ENCODE data around the gene VWA8. TPM values are rescaled to one million over a fixed set of nuclear protein-coding genes. Genes with fewer than 3 reads are reported as not detected.

VWA8 gene
- total and polyA plus RNA-seq, 2 of the 8 experiments (the other 6 are each of a cell fraction or from before 2014, with no cell fraction given) = 5.9 to 19.6 TPM

- H2BK5ac ChIP-seq (ENCODE audit: low read depth, low read length) = no peak overlapping the region
- no peak overlapping the region for H3K4me3 ChIP-seq (ENCODE audit: extremely low read depth in 1 of 4, insufficient read depth in 2 of 4, low read depth in 3 of 4, low read length in 4 of 4)
- no peaks in the 10 kb centered on the region for H4K20me1 ChIP-seq (replicated peaks in 1 of 2; ENCODE audit: control insufficient read depth in 1 of 2, insufficient read depth in 2 of 2, low read length in 2 of 2)
- H3K18ac ChIP-seq (ENCODE audit: extremely low read depth, low read length) = no peak overlapping the region
- H4K5ac ChIP-seq (ENCODE audit: insufficient read length, low read depth, low read length) = no peak overlapping the region
- FAIRE-seq = no peak
- DNase-seq (ENCODE audit: low read depth in 1 of 2, low spot score in 2 of 2) = peak in 1 of 2 experiments; percentile 48
- H3K27ac ChIP-seq (ENCODE audit: low read depth, low read length) = no peak overlapping the region
- H3K36me3 ChIP-seq (ENCODE audit: control insufficient read depth in 2 of 4, insufficient read depth in 4 of 4, low read length in 3 of 4) = no peaks in the 10 kb centered on the region
- H3K9ac ChIP-seq (replicated peaks in 1 of 4; ENCODE audit: extremely low read depth in 1 of 4, low read depth in 3 of 4, low read length in 3 of 4) = no peak overlapping the region
- ChIA-PET POLR2A (ENCODE audit: partially characterized antibody) (no interaction called here), CTCF (ENCODE audit: partially characterized antibody) (interaction anchor here (1.1 to 1.4 kb wide), 2 partner anchors 13 to 407 kb away, joined by 3 read pairs; no protein-coding TSS in a partner anchor)
- no peak overlapping the region for H2BK20ac ChIP-seq (ENCODE audit: low read length)
- H3K4ac ChIP-seq (replicated peaks; ENCODE audit: insufficient read length, low read depth, low read length) = no peak overlapping the region
- H4K91ac ChIP-seq (replicated peaks; ENCODE audit: insufficient read length, low read length) = no peak overlapping the region
- H4K8ac ChIP-seq (ENCODE audit: extremely low read depth, insufficient read depth, low read length) = no peak overlapping the region
- no peak overlapping the region for H2BK15ac ChIP-seq (ENCODE audit: low read length)
- H3K79me2 ChIP-seq (ENCODE audit: control insufficient read depth in 1 of 2, insufficient read depth in 2 of 2, low read length in 2 of 2) = no peaks in the 10 kb centered on the region
- no peaks in the 10 kb centered on the region for H3K79me1 ChIP-seq (ENCODE audit: low read depth, low read length)
- WGBS, 2 experiments (ENCODE audit: extremely low coverage in 1 of 2, insufficient coverage in 1 of 2, insufficient read length in 1 of 2, insufficient replicate concordance in 2 of 2, low coverage in 1 of 2, low lambda C conversion rate in 2 of 2, missing lambda C conversion rate in 1 of 2) = 93% methylated on average over 6 of the region's 6 CpGs; no CpG with 5 or more reads in 1 of the 2 experiments
- H2BK120ac ChIP-seq (replicated peaks; ENCODE audit: low read depth, low read length) = no peak overlapping the region
- H3K14ac ChIP-seq (ENCODE audit: insufficient read length) = no peak overlapping the region
- no peaks in the 10 kb centered on the region for H3K23me2 ChIP-seq (ENCODE audit: low read depth, low read length)
- H3K4me2 ChIP-seq (ENCODE audit: insufficient read depth in 1 of 2, low read depth in 2 of 2, low read length in 2 of 2) = no peak overlapping the region; a peak in 1 of 4 replicates
- no peaks in the 10 kb centered on the region; a peak in 1 of 4 replicates for H3K9me3 ChIP-seq (ENCODE audit: insufficient read depth in 2 of 2, low read depth in 1 of 2, low read length in 1 of 2)
- H2BK12ac ChIP-seq (ENCODE audit: low read depth, low read length) = no peak overlapping the region; the same call in 1 of the 2 replicates
- H2AFZ ChIP-seq (ENCODE audit: low read length) = no peak overlapping the region
- no peak overlapping the region for H2AK5ac ChIP-seq (ENCODE audit: low read depth, low read length)
- H3K56ac ChIP-seq (replicated peaks; ENCODE audit: insufficient read length, low read depth, low read length) = no peak overlapping the region
- TF ChIP-seq TCF12 (IDR thresholded peaks at IDR 0.05; ENCODE audit: low read depth, low read length) = no peak
- no peak for TF ChIP-seq HDAC2 (IDR thresholded peaks at IDR 0.05; ENCODE audit: borderline replicate concordance in 1 of 2, low read depth in 2 of 2, low read length in 2 of 2)
- TF ChIP-seq CEBPB (IDR thresholded peaks at IDR 0.05; ENCODE audit: low read depth, low read length) = no peak
- TF ChIP-seq FOSL1 (IDR thresholded peaks at IDR 0.05; ENCODE audit: insufficient read depth, low read depth, low read length) = no peak
- TF ChIP-seq POLR2AphosphoS5 (IDR thresholded peaks at IDR 0.05; ENCODE audit: low read depth, low read length) = no peak
- TF ChIP-seq MAFK (IDR thresholded peaks at IDR 0.05; ENCODE audit: low read depth, low read length) = no peak
- TF ChIP-seq MAX (IDR thresholded peaks at IDR 0.05) = no peak
- no peak overlapping the region for H3K23ac ChIP-seq (ENCODE audit: insufficient read length)
- H3K27me3 ChIP-seq (replicated peaks in 1 of 4; ENCODE audit: control insufficient read depth in 3 of 4, extremely low read depth in 1 of 4, insufficient read depth in 3 of 4, low read length in 3 of 4) = no peaks in the 10 kb centered on the region
- H3K4me1 ChIP-seq (replicated peaks in 1 of 4; ENCODE audit: control insufficient read depth in 3 of 4, insufficient read depth in 4 of 4, low read length in 3 of 4) = peaks cover 2 to 14% (median 3%) of the 10 kb centered on the region in 4 experiments; a peak in 5 of 7 replicates
Measured at GRCh38 chr13:41697578-41697977, 263.3 kb downstream of the VWA8 start.
